Measurements from ENCODE around the gene C1orf94.
A peak's percentile ranks its signal among the peaks of the same experiment; 100 is the strongest.

C1orf94 gene

DNA sequence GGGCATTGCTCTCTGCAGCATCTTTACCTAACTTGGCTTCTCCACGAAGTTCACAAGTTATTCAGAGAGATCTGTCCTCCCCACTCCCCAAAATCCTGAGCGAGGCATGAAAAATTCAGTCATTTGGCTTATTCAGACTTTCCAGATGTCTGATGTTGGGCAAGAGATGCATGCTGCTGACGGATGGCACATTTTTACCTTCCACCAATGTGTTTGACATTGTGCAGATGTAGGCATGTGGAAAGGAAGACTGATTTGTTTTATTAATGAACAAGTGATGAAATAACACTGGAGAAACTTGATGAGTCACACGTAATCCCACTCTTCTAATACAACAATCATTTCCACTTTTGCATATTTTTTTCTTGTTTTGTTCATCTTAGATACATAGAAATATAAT, 86.7 kb downstream of the C1orf94 start:
- DNase-seq = no peak

DNA sequence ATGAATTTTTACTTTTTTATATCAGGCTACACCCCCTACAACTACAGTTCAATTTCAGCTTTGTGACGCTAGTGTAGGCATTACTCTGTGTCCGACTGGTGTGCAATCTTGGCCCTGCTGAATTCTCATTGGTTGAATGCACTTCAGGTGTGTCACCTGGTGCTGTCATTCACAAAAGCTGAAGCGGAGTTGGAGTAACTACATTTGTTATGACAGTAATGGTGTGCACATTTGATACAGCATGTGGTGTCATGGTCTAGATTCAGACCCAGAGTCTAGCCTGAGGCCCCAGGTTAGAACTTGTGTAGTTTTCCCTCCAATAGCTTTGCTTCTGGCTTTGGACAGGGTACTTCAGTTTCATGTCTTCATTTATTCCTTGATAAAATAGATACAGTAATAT, 88.7 kb downstream of the C1orf94 start:
- no peak for DNase-seq

DNA sequence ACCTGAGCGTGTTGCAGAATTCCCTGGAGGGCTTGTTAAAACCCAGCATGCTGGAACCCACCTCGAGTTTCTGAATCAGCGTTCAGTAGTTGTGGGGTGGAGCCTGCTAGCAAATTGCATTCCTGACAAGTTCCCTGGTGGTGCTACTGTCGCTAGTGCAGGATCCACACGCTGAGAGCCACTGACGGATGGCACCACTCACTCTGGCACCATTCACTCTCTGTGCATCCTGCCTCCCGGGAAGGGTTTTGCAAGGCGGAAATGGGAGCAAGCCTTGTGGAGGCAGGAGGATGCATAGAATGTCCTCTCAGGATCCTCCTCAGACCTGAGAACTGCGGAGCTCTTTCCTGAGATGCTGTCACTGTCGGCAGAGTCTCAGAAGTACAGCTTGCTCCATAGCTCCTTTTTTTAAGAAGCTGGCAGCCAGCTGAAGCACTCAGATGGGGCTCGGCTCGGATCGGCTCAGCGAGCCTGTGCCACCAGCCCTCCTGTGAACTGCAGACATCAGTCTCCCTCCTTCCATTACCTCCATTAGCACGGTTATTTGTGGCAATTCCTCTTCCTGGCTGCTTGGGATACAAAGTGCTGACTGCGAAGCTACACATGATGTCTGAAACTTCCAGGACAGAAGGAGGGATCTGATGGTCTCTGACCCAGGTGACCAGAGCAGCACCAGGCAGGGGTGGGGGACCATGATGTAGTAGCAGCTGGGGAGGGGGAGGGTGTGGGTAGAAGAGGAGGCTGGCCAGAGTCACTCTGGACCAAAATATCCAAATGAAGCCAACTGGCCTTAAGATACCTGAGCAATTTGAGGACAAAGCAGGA, 89.6 kb downstream of the C1orf94 start:
- peak in 1 of 2 experiments; percentile 8 for DNase-seq

DNA sequence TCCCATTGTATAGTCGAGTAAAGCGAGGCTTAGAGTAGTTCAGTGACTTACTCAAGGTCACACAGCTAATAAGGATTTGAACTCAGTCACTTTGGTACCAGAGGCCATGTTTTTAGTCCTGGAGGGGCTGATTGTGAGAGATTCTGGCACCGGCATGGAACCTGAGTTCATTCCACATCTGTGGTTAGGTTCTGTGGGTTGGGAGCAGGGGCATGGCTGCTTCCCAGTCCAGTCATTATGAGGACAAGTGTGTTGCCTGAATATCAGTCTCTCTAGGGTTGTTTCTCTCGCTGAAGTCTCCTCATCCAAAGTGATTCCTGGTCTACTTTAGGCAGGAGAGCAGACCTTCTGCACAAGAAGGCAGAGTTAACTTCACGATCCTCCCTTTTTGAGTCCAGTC, 90.6 kb downstream of the C1orf94 start:
- no peak for DNase-seq

DNA sequence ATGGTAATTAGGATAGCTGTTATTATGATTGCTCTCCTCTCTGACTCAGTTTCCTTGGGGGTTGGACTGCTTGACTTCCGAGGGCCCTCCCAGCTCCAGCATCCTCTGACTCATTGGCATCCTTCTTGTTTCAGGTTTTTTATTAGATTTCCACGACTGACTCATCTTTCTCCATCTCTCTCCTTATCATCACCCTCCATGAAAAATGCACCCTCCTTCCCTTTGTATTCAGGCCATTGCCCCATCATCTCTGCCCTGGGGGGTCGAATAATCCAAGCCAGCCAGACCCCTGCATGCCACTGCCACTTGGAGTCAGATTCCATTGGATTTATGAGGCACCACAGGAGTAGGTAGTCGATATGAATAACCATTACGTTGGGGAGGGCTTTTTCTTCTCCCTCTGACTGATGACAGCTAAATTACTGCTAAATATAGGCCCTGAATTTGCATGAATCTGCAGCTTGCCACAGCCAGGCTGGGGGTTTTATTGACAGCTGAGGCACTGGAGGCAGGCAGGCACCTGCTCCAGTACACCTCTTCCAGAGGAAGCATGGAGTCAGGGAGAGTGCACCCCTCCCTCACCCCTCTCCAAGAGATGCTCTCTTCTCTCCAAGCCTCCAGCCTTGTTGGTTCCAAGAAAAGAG, 91.7 kb downstream of the C1orf94 start:
- no peak for DNase-seq
